Measurements from ENCODE around the gene DOP1A. TPM values are rescaled to one million over a fixed set of nuclear protein-coding genes. Genes with fewer than 3 reads are reported as not detected.

DOP1A gene
- total RNA-seq, 4 donors from 2014 or later: 30.6 to 43.5 (median 37.9) TPM

- TF ChIP-seq POLR2A (IDR thresholded peaks at IDR 0.05) (no peak), EP300 (IDR thresholded peaks at IDR 0.05) (no peak), CTCF (IDR thresholded peaks at IDR 0.05) (no peak)
- DNase-seq (ENCODE audit: low spot score in 2 of 2): no peak
- Histone ChIP-seq H3K9me3 (no peaks in the 10 kb centered on the region), H3K27me3 (no peaks in the 10 kb centered on the region), H3K36me3 (no peaks in the 10 kb centered on the region), H3K4me3 (no peak overlapping the region), H3K4me1 (peaks cover 0 to 45% (median 7%) of the 10 kb centered on the region in 4 donors), H3K27ac (no peak overlapping the region)
- 91 to 92% methylated on average over 2 of the region's 2 CpGs for WGBS, 2 donors
Measured at GRCh38 chr6:83072726-83073125, 5.3 kb downstream of the DOP1A start.

GRCh38 chr6:83073615-83074014 is 6.1 kb downstream of the DOP1A start:
- TF ChIP-seq EP300 (IDR thresholded peaks at IDR 0.05) (no peak), POLR2A (IDR thresholded peaks at IDR 0.05) (no peak), CTCF (IDR thresholded peaks at IDR 0.05) (no peak)
- H3K4me3 ChIP-seq: no peak overlapping the region
- no peak for DNase-seq (ENCODE audit: low spot score in 2 of 2)
- no peaks in the 10 kb centered on the region for H3K36me3 ChIP-seq
- H3K9me3 ChIP-seq: no peaks in the 10 kb centered on the region
- 80 to 83% methylated on average over 1 of the region's 1 CpG for WGBS, 2 donors
- H3K27me3 ChIP-seq: no peaks in the 10 kb centered on the region
- peaks cover 0 to 43% (median 5%) of the 10 kb centered on the region in 4 donors for H3K4me1 ChIP-seq
- H3K27ac ChIP-seq: no peak overlapping the region

- Histone ChIP-seq H3K4me3 (no peak overlapping the region), H3K4me1 (no peaks in the 10 kb centered on the region), H3K9me3 (no peaks in the 10 kb centered on the region), H3K27me3 (no peaks in the 10 kb centered on the region), H3K27ac (no peak overlapping the region), H3K36me3 (no peaks in the 10 kb centered on the region)
- TF ChIP-seq EP300 (IDR thresholded peaks at IDR 0.05) (no peak), POLR2A (IDR thresholded peaks at IDR 0.05) (no peak), CTCF (IDR thresholded peaks at IDR 0.05) (no peak)
- DNase-seq (ENCODE audit: low spot score in 2 of 2): no peak
- WGBS, 2 donors: 66% methylated on average over 1 of the region's 1 CpG
Measured at GRCh38 chr6:83083476-83083875, 16.0 kb downstream of the DOP1A start.

GRCh38 chr6:83086751-83087150 is 19.3 kb downstream of the DOP1A start:
- no peak overlapping the region for H3K27ac ChIP-seq

More at GRCh38 chr6:83086751-83087150, 19.3 kb downstream of the DOP1A start:
- TF ChIP-seq CTCF (IDR thresholded peaks at IDR 0.05): no peak
- TF ChIP-seq EP300 (IDR thresholded peaks at IDR 0.05): no peak
- no peak for TF ChIP-seq POLR2A (IDR thresholded peaks at IDR 0.05)
- Histone ChIP-seq H3K36me3 (no peaks in the 10 kb centered on the region), H3K4me1 (peaks cover 0 to 1% (median 0%) of the 10 kb centered on the region in 4 donors), H3K4me3 (no peak overlapping the region), H3K27me3 (no peaks in the 10 kb centered on the region), H3K9me3 (no peaks in the 10 kb centered on the region)
- DNase-seq (ENCODE audit: low spot score in 2 of 2): no peak
- WGBS, 2 donors: 85 to 88% methylated on average over 2 of the region's 2 CpGs

Measured in tibial nerve (tissue), 4 donors.